Measurements from ENCODE around the gene LDLRAD1.
"Not testable (repeated sequence)": the region's sequence is repeated elsewhere in the genome, so short reads cannot be mapped to it uniquely, and the experiment has no call there.

The LDLRAD1 gene, protein sequence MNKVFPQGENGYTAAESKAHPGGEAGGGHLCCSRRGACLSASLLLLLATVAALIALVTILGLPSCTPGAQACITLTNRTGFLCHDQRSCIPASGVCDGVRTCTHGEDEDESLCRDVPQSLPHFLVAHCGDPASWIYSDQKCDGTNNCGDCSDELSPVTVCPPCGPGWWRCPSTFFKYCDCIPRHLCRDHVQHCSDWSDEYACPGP

GRCh38 chr1:54017979-54018378 is at the start of gene LDLRAD1:
Gene LDLRAD1 (minus strand): TSS chr1:54018186. CDS start chr1:54018112, 74 bp downstream.
- no peak for DNase-seq

- no peak for DNase-seq
These were observed 46.3 kb upstream of the LDLRAD1 start for GRCh38 chr1:54064299-54064698.

GRCh38 chr1:54054438-54054749 is 36.4 kb upstream of the LDLRAD1 start:
- DNase-seq, result peak; percentile 41

GRCh38 chr1:54053745-54054437 is 35.9 kb upstream of the LDLRAD1 start:
- DNase-seq, result peak; percentile 82

- peak; percentile 94 for DNase-seq
These were observed 35.2 kb upstream of the LDLRAD1 start, which contains the start of the genes TCEANC2 and TMEM59 for GRCh38 chr1:54052934-54053744. Gene TCEANC2 (plus strand): TSS chr1:54053608. CDS start chr1:54054423, 815 bp downstream. Gene TMEM59 (minus strand): TSS chr1:54053204. CDS start chr1:54053188, 16 bp downstream.

GRCh38 chr1:54052431-54052933 is 34.5 kb upstream of the LDLRAD1 start:
- DNase-seq, result no peak

- DNase-seq, result no peak
These were observed 34.0 kb upstream of the LDLRAD1 start for GRCh38 chr1:54051933-54052430.

DNA sequence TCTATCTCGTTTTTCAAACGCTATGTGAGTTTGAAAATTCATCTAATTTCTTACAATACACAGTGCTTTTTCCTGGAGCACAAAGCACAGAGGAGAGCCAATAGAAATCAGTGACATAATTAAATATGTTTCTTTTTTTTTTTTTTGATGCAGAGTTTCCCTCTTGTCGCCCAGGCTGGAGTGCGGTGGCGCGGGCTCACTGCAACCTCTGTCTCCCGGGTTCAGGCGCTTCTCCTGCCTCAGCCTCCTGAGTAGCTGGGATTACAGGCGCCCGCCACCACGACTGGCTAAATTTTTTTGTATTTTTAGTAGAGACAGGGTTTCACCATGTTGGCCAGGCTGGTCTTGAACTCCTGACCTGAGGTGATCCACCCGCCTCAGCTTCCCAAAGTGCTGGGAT is 32.4 kb upstream of the LDLRAD1 start:
- not testable (repeated sequence) for DNase-seq

GRCh38 chr1:54047384-54048305 is 29.7 kb upstream of the LDLRAD1 start:
- DNase-seq, result no peak

- DNase-seq, result no peak
These were observed 28.8 kb upstream of the LDLRAD1 start for GRCh38 chr1:54046671-54047383.

DNA sequence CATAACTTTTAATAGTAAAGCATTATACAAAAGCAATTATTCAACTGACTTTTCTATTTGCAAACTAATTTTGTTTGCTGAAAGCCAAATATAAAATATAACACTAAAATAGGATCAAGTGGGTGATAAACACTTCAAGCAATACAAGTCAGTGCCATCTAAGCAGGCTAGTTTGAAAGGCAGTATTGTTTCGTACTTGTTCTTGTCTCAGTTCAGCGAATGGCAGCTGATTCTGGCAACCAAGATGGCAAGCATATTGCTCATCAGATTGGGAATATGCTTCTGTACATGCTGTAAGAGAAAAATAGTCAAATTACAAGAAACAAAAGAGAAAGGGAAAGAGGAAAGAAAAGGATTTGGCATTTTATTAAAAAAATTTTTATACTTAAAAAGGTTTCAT is 27.5 kb upstream of the LDLRAD1 start:
- no peak for DNase-seq

DNA sequence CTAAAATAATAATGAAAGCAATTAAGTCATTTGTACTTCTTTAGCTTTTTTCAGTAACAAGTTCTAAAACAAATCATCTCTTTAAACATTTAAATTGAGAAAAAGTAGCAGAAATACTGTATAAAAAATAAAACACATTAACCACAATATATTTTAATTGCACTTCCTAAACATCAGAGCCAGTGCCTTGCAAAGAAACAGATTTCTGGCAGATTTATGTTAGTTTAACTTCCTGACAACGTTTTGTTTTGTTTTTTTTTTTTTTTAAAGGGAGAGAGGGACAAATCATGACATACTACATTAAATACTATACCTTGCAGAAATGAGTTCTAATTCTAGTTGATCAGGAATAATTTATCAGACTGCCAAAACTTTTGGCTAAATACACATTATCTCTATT is 23.8 kb upstream of the LDLRAD1 start:
- no peak for DNase-seq

DNA sequence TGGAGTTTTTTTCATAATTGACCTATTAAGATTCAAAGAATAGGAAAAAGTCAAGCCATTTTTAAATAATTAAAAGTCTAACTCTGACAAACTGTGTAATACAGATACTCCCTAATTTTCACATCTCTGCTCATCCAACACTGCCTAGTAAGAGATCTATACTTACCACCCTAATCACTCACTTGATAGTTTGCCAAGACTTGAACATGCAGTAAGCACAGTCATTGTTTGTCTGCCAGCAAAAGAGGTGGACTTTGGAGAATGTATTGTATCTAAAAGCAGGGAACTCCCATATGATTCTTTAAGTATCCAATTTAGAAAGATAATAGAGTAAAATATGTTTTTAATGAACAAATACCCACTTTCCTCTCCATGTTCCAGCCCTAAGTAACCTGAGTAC is 19.5 kb upstream of the LDLRAD1 start:
- DNase-seq, result no peak

- no peak for DNase-seq
These were observed 10.6 kb upstream of the LDLRAD1 start for GRCh38 chr1:54028306-54029251.

- DNase-seq, result no peak
These were observed 9.9 kb upstream of the LDLRAD1 start for GRCh38 chr1:54027848-54028247.

DNA sequence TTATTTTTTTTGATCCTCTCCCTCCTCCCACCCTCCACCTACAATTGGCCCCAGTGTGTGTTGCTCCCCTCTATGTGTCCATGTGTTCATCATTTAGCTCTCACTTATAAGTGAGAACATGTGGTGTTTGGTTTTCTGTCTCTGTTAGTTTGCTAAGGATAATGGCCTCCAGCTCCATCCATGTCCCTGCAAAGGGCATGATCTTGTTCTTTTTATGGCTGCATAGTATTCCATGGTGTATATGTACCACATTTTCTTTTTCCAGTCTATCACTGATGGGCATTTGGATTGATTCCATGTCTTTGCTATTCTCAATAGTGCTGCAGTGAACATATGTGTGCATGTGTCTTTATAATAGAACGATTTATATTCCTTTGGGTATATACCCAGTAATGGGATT is 6.8 kb upstream of the LDLRAD1 start:
- not testable (repeated sequence) for DNase-seq

- no peak for DNase-seq
These were observed 6.4 kb upstream of the LDLRAD1 start for GRCh38 chr1:54024358-54024757.

DNA sequence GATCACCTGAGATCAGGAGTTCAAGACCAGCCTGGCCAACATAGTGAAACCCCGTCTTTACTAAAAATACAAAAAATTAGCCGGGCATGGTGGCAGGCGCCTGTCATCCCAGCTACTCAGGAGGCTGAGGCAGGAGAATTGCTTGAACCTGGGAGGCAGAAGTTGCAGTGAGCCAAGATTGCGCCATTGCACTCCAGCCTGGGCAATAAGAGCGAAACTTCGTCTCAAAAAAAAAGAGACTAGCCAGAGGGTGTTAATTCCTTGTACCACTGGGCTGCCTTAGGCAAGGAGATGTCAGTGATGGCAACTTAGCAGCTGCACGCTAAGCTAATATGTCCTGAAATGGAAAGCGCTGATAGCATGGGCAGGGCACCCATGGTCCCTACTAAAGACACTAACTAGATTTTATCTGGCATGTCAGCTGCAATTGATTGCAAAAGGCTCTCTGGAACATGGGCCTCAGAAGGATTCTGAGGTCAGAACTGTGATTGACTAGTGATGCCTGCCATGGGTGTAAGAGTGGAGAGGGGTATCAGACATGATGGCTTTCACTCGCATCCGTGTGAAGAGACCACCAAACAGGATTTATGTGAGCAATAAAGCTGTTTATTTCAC is 1.7 kb upstream of the LDLRAD1 start:
- DNase-seq, result not testable (repeated sequence)

- no peak for DNase-seq
These were observed 649 bp upstream of the LDLRAD1 start for GRCh38 chr1:54018635-54019034.

Measured in KG1 (cell line).